H7 (cell line): ENCODE results near the gene PTPRM. TPM values are rescaled to one million over a fixed set of nuclear protein-coding genes. Genes with fewer than 3 reads are reported as not detected.
A peak's percentile ranks its signal among the peaks of the same experiment; 100 is the strongest.

ENCODE experiments used
- DNase-seq: peaks from one replicate; pipeline ENCODE4 v3.0.0; 2012
- H3K27me3 ChIP-seq: 2 replicates; pipeline ENCODE4 v1.6.0; 2011; ENCODE audit warnings: mild to moderate bottlenecking, low read length; ENCODE audit not compliant: control insufficient read depth, insufficient read depth
- H3K36me3 ChIP-seq: replicated peaks from 2 replicates; pipeline ENCODE4 v1.5.1; 2011; ENCODE audit warnings: low read length; ENCODE audit not compliant: control insufficient read depth, insufficient read depth
- H3K4me3 ChIP-seq: 2 replicates; pipeline ENCODE4 v1.5.1; 2011; ENCODE audit warnings: low read depth, mild to moderate bottlenecking, control low read depth, low read length, moderate library complexity; ENCODE audit not compliant: insufficient read depth
- total RNA-seq: library from RNA; depleted of rRNA; stranded (reverse); fragments of >200 nt; shearing (Covaris generic); gene quantifications from 2 replicates; pipeline ENCODE4 v1.2.3, GENCODE V29; 2014; rRNA removed

Gene PTPRM
- total RNA-seq: 14.4 and 14.5 TPM in 2 replicates

DNA sequence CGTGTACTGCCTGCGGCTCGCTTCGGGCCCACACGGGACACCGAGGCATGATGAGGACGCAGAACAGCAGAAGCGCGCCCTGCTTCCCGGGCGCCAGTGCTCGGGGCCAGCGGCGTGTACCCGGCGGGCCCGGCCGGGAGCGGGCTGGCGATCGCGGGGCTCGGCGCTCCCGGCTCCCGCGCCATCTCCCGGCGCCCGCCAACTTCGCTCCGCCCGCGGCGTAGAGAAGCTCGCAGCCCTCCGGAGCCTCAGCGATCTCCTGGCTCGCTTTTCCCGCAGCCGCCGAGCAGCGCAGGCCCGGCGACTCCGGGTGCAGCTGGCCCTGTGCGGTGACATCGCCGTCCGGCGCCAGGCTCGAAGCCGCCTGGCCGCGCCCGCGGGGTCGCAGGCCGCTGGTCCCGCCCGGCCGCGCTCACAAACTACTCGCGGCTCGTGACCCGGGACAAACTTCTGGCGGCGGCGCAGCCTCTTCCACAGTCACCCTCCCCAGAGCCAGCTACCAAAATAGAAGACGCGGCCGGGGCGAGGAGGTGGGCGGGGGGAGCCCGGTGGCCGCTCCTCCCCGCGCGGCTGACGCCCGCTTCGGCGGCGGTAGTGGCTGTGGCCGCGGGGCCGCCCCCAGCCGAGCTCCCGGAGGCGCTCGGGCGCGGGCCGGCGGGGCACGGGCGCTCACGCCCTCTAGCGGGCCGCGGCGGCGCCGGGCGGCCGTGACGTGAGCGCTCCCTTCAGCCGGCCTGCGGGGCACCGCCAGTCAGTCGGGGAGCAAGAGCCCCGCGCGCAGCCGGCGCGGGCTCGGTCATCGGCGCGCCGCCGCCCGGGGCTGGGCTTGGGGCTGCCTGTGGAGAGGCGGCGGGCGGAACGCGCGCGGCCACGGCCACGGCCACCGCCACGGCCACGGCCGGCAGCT, at the start of gene PTPRM:
TSS of gene PTPRM (plus strand) at position 750 of the 907 bp plus-strand sequence. CDS start 503 bp downstream, outside the sequence.
- H3K4me3 ChIP-seq: peak within 1 kb of the TSS; percentile 86
- no peaks in the 10 kb centered on the region for H3K36me3 ChIP-seq
- peaks cover 27% of the 10 kb centered on the region for H3K27me3 ChIP-seq

DNA sequence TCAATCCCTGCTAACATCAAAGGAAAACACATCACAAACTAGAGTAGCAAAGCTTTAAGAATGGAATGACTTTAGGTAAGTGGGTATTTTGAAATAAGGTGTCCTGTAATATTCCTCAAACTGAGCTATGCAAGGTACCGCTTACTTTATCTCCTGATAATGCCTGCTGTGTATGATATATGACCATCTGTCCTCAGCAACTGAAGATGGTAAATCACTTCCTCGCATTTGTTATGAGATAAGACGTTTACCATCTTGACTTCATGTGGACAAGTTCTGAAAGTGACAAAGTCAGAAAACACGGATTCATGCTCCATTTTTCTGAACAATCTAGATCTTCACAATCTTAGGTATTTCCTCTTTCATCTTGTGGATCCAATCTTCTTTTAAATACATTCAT, 49.3 kb upstream of the PTPRM start:
- no peaks in the 10 kb centered on the region for H3K27me3 ChIP-seq
- no peaks in the 10 kb centered on the region for H3K36me3 ChIP-seq
- DNase-seq: no peak
- no peak overlapping the region for H3K4me3 ChIP-seq

More for the DNA sequence above, at the start of gene PTPRM:
- peak; percentile 93 for DNase-seq

DNA sequence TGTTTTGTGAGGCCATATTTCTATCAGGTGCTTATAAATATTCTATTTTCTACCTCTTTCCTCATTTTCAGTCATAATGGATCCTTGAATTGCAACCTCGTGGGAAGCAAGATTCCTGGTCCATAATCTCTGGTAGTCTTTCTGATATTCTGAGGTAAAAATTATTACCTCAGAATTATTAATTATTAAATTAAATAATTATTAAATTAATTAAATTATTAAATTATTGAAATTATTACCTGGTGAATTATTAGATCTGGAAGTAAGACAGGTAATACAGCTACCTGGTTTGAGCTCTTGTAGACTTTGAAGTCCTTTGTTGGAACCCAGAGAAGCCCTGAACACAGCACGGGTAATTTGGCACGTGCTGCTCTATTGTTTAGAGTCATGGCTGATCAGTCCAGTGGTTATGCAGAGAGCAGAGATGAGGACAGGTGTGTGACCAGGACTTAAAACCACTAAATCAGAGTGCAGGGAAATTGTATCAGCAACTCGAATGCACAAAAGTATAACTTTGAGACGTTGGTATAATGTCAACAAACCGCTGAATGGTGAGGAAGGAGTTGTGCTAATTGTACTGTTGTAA, 46.8 kb upstream of the PTPRM start:
- H3K4me3 ChIP-seq: no peak overlapping the region
- no peaks in the 10 kb centered on the region for H3K36me3 ChIP-seq
- no peaks in the 10 kb centered on the region for H3K27me3 ChIP-seq
- DNase-seq: no peak

DNA sequence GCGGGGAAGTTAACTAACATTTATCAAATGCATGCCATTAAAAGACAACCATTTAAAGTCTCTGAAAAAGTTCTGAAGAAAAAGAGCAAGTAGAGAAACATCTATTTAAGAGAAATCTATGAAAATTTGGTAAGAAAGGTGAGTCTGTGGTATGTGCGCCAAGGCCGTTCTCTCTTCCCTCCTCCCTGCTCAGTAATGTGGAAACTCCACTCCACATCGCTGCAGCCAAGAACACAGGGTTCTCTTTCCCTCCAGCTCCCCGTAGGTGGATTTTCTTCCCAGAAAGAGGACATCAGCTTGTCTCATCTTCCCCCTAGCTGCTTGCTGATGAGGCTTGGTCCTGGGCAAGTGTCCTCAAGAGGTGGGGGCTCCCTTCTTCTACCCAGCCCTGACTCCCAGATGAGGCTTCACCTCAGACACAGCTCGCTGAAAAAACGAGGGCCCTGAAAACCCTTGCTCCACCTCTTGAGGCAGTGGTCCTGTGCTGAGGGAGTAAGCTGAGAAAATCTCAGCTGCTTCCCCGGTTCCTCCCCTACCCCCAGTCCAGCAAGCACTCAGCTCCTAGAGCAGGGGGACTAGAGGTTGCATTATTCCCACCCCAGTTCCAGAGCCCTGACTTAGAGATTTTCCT, 45.8 kb upstream of the PTPRM start:
- DNase-seq: peak; percentile 35
- no peaks in the 10 kb centered on the region for H3K36me3 ChIP-seq
- no peak overlapping the region for H3K4me3 ChIP-seq
- H3K27me3 ChIP-seq: no peaks in the 10 kb centered on the region

DNA sequence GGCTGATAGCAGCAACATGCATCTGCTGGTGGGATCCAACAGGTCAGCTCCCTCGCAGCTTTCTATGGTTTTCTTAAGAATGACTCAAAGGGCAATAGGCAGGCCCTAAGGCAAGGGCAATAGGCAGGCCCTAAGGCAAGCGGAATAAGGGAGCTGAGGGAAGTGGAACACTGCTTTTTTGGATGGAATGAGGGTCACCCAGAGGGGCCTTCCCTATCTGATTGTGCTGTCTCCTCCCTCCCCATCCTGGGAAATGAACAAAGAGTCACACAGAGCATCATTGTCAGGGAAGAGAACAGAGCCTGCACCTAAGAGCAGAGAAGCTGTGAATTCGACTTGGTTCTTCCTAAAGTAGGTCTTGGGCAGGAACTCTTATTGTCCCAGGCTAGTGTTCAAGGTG, 43.3 kb upstream of the PTPRM start:
- no peaks in the 10 kb centered on the region for H3K36me3 ChIP-seq
- no peaks in the 10 kb centered on the region for H3K27me3 ChIP-seq
- H3K4me3 ChIP-seq: no peak overlapping the region
- peak; percentile 37 for DNase-seq

DNA sequence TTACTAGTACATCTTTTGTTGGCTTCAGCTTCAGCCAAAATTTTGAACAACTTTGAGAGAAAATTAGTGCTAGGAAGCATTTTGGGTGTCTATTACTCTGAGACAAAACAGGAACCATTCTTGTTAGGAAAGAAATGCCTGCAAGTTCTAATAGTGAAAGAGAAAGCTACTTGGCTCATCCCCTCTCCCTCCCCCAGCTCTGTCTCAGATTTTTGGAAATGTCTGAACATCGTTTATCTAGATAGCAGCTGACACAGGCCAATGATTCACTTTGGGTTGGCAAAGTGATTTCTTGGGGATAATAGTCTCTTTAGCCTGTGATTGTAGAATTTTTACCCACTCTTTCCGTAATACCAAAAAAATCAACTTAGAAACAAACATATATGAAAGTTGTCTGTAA, 42.3 kb upstream of the PTPRM start:
- no peak overlapping the region for H3K4me3 ChIP-seq
- no peaks in the 10 kb centered on the region for H3K27me3 ChIP-seq
- no peaks in the 10 kb centered on the region for H3K36me3 ChIP-seq
- DNase-seq: no peak

DNA sequence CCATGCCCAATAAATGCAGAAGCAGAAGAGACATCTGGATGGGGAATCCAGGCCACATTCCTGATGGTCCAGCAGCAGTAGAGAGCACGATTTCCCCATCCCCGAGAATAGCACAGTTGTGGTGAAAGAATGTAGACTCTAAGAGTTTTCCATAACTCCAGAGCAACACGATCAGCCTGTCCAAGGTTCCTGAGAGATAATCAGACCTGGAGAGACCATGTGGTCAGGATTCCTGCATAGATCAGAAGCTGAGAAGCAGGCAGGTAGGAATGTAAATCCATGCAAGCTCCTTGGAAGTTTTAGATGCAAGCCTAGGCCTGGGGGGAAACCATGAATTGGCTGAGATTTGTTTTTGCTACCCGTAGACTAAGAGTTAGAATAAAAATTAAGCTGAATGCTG, 34.2 kb upstream of the PTPRM start:
- Histone ChIP-seq H3K27me3 (no peaks in the 10 kb centered on the region), H3K36me3 (no peaks in the 10 kb centered on the region)

DNA sequence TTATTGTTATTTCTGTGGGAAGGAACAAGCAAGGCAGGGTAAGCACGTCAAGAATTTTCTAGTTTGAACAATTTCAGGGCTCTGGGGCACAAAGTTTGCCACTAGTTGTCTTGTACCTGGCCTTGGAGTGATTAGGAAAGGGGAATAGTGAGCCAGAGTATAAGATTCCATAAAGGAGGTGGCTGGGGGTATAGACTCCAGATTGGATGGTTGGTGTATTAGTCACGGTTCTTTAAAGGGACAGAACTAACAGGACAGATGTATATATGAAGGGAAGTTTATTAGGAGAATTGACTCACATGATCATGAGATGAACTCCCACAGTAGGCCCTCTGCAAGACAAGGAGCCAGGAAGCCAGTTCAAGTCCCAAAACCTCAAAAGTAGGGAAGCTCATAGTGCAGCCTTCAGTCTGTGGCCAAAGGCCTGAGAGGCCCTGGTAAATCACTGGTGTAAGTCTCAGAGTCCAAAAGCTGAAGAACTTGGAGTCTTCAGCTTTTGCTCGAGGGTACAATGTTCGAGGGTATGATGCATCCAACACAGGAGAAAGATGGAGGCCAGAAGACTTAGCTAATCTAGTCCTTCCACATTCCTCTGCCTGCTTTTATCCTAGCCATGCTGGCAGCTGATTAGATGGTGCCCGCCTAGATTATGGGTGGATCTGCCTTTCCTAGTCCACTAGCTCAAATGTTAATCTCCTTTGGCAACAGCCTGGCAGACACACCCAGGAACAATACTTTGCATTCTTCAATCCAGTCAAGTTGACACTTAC, 31.5 kb upstream of the PTPRM start:
- no peaks in the 10 kb centered on the region for H3K27me3 ChIP-seq
- DNase-seq: no peak
- no peaks in the 10 kb centered on the region for H3K36me3 ChIP-seq
- H3K4me3 ChIP-seq: no peak overlapping the region

More for the DNA sequence above, 34.2 kb upstream of the PTPRM start:
- H3K4me3 ChIP-seq: no peak overlapping the region
- no peak for DNase-seq

DNA sequence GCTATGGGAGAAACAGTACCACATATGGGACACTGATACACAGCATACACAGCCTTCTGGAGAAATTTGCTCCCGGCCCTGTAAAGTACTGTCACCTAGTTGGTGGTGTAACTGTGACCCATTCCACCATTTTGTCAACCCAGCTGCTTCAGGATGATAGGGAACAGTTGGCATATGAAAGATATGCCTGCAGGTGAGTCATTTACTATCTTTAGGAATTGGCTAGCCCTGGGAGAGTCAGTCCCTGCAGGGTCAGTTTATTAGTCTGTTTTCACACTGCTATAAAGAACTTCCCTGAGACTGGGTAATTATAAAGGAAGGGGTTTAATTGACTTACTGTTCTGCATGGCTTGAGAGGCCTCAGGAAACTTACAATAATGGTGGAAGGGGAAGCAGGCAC, 30.0 kb upstream of the PTPRM start:
- no peak for DNase-seq

DNA sequence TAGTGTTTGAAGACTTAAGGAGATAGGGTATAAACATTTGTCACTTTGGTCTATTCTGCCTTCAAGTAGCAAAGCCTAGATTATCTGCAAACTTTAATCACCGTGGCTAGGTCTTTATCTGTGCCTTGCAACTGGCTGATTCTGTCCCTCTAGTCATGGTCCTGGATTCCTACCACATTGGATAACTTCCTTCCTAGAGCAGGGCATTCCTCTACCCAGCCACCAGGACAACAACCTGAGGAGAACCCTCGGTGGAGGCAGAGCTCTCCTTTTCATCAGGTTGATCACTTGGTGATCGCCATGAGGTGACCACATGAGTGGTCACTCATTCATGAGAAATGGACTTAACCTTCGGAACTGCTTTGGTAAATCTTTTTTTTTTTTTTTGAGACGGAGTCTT, 25.3 kb upstream of the PTPRM start:
- H3K27me3 ChIP-seq: no peaks in the 10 kb centered on the region
- H3K4me3 ChIP-seq: no peak overlapping the region
- no peaks in the 10 kb centered on the region for H3K36me3 ChIP-seq
- DNase-seq: no peak

More for the DNA sequence above, 30.0 kb upstream of the PTPRM start:
- Histone ChIP-seq H3K4me3 (no peak overlapping the region), H3K36me3 (no peaks in the 10 kb centered on the region), H3K27me3 (no peaks in the 10 kb centered on the region)

DNA sequence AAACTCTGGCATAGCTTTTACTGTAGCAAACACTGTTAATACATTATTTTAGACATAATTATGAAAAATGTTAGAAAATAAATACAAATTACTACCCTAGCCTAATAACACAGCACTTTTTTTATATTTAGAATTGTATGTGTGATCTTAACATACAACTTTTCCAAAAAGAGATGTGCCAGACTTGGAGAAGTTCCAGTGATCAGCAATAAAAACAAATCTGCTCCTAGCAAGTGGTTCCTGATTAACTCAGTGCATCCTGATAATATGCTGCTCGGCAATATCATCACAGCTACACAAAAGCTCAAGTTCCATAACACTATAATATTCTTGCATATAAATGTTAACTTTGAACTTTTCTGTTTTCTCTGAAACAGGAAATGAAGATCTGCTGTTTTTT, 22.4 kb upstream of the PTPRM start:
- no peaks in the 10 kb centered on the region for H3K27me3 ChIP-seq
- H3K4me3 ChIP-seq: no peak overlapping the region
- no peak for DNase-seq
- H3K36me3 ChIP-seq: no peaks in the 10 kb centered on the region

DNA sequence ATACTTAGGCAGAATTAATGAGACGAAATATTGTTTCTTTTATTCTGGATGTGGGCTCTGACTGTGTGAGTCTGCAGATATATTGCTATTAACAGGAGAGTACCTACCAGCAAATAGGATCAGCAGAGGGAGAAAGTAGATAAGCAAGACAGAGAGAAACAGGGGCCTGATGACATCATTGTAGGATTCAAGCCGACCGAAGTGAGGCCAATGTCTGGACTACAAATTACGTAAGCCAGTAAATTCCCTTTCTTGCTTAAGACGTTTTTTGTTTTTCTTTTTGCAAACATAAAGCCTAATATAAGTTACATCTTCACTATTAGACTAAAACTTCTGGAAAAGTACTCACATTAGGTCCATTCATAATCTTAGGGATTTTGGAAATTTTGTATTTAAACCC, 21.4 kb upstream of the PTPRM start:
- Histone ChIP-seq H3K36me3 (no peaks in the 10 kb centered on the region), H3K27me3 (no peaks in the 10 kb centered on the region), H3K4me3 (no peak overlapping the region)
- DNase-seq: no peak

DNA sequence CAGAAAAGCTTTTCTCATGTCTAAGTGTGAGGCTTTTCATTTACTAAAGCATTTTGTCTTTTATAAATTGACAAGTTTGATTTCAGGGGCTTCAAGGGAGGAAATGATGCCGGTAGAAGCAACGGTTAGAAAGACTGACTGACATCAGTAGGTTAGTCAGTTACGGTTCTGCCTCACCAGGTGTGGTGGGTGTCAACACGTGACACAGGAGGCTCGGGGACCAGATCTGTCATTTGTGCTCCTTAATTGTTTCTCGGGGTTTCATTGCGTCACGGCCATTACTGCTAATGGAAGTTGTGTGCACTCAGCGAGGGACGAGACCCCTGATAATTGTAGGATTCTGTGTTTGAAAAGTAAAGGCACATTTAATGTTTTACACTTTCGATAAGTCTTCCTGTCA, 18.9 kb upstream of the PTPRM start:
- H3K36me3 ChIP-seq: no peaks in the 10 kb centered on the region
- no peak overlapping the region for H3K4me3 ChIP-seq
- no peak for DNase-seq
- H3K27me3 ChIP-seq: no peaks in the 10 kb centered on the region

DNA sequence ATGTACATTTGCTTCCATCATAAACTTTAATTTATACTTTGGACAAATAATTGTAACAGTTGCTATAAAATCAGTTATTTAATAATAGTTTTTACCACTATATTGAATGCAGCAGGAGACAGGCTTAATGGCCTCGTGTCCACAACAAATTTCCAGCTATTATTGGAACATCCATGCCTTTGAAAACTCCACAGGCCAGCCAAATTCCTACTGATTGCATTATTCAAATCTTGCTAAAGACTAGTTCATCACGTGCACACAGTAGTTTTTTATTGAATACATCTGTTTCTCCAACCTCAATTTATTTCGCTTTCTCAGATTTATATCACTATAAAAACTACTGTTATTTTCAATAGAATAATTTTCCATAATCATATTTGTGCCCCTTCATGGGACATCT, 18.4 kb upstream of the PTPRM start:
- DNase-seq: no peak
- H3K4me3 ChIP-seq: no peak overlapping the region
- H3K36me3 ChIP-seq: no peaks in the 10 kb centered on the region
- no peaks in the 10 kb centered on the region for H3K27me3 ChIP-seq
